A204.1 (cell line): ENCODE measurements around the gene KLHL17.
"Not testable (repeated sequence)": the region's sequence is repeated elsewhere in the genome, so short reads cannot be mapped to it uniquely, and the experiment has no call there.

Source experiments
- FAIRE-seq: peaks from 2 replicates; lab custom pipeline; 2012; peaks lifted over from hg19 to GRCh38; lab: Jason Lieb, UNC

KLHL17 gene

GRCh38 chr1:970242-970972 lies 10.0 kb downstream of the KLHL17 start:
- no peak for FAIRE-seq

GRCh38 chr1:970973-971730 lies 10.8 kb downstream of the KLHL17 start:
- no peak for FAIRE-seq

DNA sequence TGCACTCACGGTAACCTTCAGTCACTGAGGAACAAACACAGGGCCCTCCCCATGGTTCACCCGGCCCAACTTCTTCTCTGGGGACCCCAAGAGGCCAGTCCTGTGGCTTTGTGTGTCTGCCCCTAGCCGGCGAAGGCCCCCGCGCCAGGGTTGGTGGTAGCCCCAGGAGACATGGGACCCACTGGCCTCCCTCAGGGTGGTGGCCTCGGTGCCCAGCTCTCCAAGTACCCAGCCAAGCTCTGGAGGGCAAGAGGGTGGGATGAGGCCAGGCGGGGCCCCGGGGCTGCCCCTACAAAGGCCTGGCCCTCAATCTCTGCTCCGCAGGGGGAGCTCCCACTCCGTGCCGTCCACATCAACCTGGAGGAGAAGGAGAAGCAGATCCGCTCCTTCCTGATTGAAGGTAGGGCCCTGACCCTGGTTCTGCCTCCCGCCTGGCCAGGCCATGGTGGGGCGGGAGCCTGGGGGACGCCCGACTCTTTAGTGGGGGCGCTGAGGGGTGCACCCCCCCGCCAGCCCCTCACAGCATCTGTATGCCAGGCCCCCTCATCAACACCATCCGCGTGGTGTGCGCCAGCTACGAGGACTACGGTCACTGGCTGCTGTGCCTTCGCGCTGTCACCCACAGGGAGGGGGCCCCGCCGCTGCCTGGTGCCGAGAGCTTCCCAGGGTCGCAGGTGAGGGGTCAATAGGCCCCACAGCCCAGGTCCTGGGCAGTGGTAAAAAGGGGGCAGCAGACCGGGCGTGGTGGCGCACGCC lies 11.5 kb downstream of the KLHL17 start:
- no peak for FAIRE-seq

DNA sequence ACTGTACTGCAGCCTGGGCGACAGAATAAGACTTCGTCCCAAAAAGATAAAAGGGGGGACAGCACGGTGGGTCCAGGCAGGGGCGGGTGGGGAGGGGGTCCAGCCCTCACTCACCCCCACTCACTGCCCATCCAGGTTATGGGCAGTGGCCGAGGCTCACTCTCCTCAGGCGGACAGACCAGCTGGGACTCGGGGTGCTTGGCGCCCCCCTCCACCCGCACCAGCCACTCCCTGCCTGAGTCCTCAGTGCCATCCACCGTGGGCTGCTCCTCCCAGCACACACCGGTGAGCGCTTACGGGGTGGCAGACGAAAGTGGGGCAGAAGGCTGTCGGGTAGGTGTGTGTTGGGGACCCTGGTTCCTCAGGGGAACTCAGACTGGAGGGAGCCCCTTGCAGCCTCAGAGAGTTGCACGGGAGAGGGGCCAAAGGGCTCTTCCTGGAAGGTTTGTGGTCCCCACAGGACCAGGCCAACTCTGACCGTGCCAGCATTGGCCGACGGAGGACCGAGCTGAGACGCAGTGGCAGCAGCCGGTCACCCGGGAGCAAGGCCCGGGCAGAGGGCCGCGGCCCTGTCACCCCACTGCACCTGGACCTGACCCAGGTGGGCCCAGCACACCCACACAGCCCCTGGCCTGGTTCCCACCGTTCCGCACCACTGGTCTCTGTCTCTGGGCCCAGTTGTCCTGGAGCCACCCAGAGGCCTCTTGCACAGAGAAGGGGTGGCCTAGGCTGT lies 12.5 kb downstream of the KLHL17 start:
- no peak for FAIRE-seq

- no peak for FAIRE-seq
Measured at GRCh38 chr1:973459-974292, 13.3 kb downstream of the KLHL17 start.

GRCh38 chr1:974293-974640 lies 13.9 kb downstream of the KLHL17 start:
- no peak for FAIRE-seq

- no peak for FAIRE-seq
Measured at GRCh38 chr1:974687-975328, 14.4 kb downstream of the KLHL17 start.

DNA sequence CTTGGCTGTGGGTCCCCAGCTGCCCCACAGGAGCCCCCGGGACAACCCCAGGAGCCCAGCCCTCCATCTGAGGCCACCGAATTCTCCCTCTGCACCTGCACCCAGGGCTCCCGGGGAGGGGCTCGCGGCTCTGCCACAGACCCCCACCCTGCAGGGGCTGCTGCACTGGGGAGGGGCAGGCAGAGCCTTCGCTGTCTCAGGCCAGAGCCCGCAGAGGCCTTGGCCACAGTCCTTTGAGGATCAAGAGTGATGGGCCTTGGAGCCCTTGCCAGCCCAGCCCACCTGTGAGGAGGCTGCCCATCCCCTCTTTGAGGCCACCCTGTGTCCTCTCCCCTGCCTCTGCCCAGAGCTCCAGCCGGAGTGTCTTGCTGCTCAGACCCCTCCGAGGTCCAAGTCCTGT lies 15.0 kb downstream of the KLHL17 start:
- no peak for FAIRE-seq

DNA sequence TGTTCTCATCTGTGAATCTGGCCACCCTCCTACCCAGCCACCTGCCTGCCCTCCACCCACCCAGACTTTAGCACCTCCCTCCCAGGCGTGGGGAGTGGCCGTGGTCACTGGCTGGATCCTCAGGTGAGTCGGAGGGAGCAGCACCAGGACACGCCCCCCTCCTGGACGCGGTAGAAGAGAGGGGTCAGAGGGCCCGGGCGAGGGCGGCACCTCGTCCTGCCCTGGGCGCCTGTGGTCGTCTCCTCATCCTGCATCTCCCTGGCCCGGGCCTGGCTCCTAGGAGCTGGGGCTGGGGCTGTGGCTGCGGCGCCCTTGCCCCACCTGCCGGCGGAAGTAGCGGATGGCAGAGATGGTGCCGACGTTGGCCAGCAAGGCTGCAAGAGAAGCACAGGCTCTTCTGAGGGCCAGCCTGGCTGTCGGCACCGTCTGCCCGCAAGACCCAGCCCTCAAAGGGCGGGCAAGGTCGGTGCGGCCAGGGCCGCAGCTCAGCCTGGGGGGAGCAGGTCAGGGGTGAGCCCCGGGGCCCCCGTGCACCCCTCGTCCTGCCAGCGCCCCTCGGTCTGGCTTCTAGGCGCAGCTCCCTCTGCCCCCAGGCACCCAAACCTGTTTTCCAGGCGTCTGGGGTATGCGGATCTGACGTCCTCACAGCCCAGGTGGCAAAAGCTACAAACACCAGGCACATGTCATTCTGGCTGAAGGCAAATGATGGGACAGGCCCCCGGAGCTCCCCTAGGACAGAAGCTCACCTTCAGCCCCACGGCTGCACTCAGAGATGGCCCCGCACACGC lies 15.7 kb downstream of the KLHL17 start:
- FAIRE-seq: no peak

DNA sequence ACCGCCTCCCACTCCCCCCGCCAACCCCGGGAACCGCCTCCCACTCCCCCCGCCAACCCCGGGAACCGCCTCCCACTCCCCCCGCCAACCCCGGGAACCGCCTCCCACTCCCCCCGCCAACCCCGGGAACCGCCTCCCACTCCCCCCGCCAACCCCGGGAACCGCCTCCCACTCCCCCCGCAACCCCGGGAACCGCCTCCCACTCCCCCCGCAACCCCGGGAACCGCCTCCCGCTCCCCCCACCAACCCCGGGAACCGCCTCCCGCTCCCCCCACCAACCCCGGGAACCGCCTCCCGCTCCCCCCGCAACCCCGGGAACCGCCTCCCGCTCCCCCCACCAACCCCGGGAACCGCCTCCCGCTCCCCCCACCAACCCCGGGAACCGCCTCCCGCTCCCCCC lies 16.4 kb downstream of the KLHL17 start:
- not testable (repeated sequence) for FAIRE-seq

GRCh38 chr1:978069-978834 lies 17.9 kb downstream of the KLHL17 start:
- no peak for FAIRE-seq

DNA sequence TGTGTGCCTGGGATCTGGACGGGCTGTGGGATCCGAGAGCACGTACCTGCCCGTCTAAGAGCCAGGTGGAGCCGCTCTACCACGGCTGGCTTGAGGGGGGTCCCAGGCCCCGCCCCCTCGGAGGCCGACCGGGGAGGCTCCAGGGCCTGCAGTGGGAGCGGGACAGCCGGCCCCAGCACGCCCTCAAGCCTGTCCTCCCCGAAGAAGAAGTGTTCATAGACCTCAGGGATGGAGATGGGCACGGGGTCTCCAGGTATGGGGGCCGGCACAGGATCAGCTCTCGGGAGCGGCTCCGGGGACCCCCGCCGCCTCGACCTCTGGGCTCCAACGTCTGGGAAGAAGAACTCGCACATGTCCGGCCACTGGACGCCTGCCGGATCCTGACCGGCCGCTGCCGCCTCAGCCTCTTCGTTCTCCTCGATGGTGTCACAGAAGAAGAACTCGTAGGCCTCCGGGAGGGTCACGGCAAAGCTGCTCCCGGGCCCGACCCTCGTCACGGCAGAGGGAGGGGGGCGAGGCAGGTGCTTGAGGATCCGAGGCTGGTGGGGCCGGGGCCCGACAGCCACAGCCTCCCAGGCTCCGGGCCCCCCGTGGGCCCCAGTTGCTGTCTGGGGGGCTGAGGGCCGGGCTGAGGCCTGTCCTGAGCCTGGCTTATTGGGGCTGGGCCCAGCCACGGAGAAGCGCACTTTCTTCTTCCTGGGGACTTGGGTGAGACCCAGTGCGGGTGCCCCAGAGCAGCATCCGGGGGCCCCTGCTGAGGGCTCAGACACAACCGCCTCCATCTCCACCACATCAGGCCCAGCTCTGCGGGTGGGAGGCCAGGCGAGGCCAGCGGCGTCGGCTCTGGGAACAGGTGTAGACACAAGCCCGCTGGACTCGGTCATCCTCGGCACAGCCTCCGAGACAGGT lies 18.7 kb downstream of the KLHL17 start:
- no peak for FAIRE-seq

- no peak for FAIRE-seq
Measured at GRCh38 chr1:979744-980072, 19.3 kb downstream of the KLHL17 start.

DNA sequence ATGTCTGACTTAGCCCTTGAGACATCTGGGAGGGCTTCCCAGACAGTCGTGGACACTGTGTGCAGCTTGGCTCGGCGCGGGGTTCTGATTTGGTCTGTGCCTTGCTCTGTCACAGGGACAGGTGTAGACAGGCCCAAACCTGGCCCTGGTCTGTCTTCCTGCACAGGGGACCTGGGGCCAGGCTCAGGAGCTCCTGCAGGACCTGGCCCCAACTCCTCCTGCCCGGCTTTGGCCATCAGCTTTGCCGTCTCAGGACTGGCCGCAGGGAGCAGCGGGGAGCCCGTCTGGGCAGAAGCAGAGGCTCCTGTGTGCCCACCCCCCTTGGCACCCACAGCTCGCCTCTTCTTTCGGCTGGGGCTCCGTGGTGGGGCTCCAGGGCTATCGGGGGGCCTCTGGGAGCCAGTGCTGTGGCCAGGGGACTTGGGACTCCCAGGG lies 19.8 kb downstream of the KLHL17 start:
- FAIRE-seq: no peak

- FAIRE-seq: no peak
Measured at GRCh38 chr1:980602-981395, 20.4 kb downstream of the KLHL17 start.

GRCh38 chr1:981491-981954 lies 21.1 kb downstream of the KLHL17 start:
- FAIRE-seq: no peak

- no peak for FAIRE-seq
Measured at GRCh38 chr1:981955-982558, 21.7 kb downstream of the KLHL17 start, which contains the start of gene PERM1. Gene PERM1 (minus strand): TSS chr1:982093. CDS start chr1:981029, 1,064 bp downstream.
